Thoracic aorta (tissue), 2 donors: ENCODE measurements around the gene RUVBL1. TPM values are rescaled to one million over a fixed set of nuclear protein-coding genes. Genes with fewer than 3 reads are reported as not detected.

Experiments
- ATAC-seq: fragments of 150-250 bp; one replicate; pipeline ENCODE4 v1.8.0; 2017; ENCODE audit warnings: low read depth; ENCODE audit not compliant: insufficient number of reproducible peaks, low FRiP score
- DNase-seq: peaks from one replicate; pipeline ENCODE4 v3.0.0-alpha.2; 2020; ENCODE audit warnings: low spot score
- H3K27ac ChIP-seq, 2 donors: fragments of 200-600 bp; sonication (generic); 1 replicate in 1 of 2; 2 replicates in 1 of 2; pipeline ENCODE4 v1.5.1; 2016; ENCODE audit warnings: mild to moderate bottlenecking in 2 of 2, moderate library complexity in 2 of 2
- H3K27me3 ChIP-seq: fragments of 200-600 bp; sonication (generic); replicated peaks from 2 replicates; pipeline ENCODE4 v1.6.0; 2016; ENCODE audit warnings: mild to moderate bottlenecking; ENCODE audit not compliant: insufficient read depth
- H3K36me3 ChIP-seq: fragments of 200-600 bp; sonication (generic); one replicate; pipeline ENCODE4 v1.5.1; 2016
- H3K4me1 ChIP-seq, 2 donors: fragments of 200-600 bp; sonication (generic); 1 replicate in 1 of 2; 2 replicates in 1 of 2; pipeline versions ENCODE4 v1.5.1 to v1.6.0; 2016; ENCODE audit warnings: low read depth in 2 of 2, mild to moderate bottlenecking in 1 of 2; ENCODE audit not compliant: control insufficient read depth in 1 of 2
- H3K4me3 ChIP-seq: fragments of 200-600 bp; sonication (generic); 2 replicates; pipeline ENCODE4 v1.5.1; 2016; ENCODE audit warnings: mild to moderate bottlenecking
- H3K9me3 ChIP-seq: fragments of 200-600 bp; sonication (generic); 2 replicates; pipeline ENCODE4 v1.5.1; 2016
- total RNA-seq, 2 donors: library from RNA; depleted of rRNA; stranded (reverse); fragments of >200 nt; gene quantifications; one replicate each; pipeline versions ENCODE4 v1.1.0 to v1.2.3, GENCODE V29; 2016
- TF ChIP-seq, protein P1 (sequence below): fragments of 200-600 bp; sonication (generic); IDR thresholded peaks from one replicate; pipeline ENCODE4 v1.5.1; 2019; ENCODE audit warnings: antibody characterized with exemption

RUVBL1 gene
- total RNA-seq, 2 donors from 2014 or later: 14.1 to 18.6 TPM

DNA sequence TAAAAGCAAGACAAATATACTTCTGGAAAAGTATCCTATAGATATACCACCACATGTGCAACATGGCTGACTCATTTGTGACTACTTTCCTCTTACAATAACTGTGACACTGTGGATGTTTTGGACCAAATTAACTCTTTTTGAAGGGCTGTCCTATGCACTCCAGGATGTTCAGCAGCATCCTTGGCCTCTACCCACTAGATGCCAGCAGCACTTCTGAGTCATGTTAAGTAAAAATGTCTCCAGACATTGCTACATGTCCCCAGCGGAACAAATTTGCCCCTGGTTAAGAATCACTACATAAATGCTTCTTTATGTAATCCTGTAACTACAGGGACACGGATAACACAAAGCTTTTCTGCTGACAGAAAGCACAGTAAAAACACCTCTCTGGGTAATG, 32.0 kb downstream of the RUVBL1 start:
- TF ChIP-seq, protein P1, sequence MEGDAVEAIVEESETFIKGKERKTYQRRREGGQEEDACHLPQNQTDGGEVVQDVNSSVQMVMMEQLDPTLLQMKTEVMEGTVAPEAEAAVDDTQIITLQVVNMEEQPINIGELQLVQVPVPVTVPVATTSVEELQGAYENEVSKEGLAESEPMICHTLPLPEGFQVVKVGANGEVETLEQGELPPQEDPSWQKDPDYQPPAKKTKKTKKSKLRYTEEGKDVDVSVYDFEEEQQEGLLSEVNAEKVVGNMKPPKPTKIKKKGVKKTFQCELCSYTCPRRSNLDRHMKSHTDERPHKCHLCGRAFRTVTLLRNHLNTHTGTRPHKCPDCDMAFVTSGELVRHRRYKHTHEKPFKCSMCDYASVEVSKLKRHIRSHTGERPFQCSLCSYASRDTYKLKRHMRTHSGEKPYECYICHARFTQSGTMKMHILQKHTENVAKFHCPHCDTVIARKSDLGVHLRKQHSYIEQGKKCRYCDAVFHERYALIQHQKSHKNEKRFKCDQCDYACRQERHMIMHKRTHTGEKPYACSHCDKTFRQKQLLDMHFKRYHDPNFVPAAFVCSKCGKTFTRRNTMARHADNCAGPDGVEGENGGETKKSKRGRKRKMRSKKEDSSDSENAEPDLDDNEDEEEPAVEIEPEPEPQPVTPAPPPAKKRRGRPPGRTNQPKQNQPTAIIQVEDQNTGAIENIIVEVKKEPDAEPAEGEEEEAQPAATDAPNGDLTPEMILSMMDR: no peak

DNA sequence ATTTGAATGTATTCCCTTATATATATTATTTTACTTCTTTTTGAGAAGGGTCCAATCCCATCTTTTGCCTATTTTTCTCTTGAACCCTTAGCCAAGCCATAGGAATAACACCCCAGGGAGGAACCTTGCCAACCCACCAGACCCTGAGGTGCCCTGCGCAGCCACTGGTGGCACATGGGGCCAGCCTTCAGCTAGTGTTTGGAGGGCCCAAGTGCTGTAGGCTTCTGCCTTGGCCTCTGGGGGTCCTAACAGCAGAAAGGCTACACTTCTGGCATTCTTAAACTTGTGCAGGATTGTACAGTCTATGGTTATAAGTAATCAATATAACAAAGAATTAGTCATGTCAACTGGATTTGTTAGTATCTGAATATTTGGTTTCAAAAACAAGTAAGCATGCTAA, 34.5 kb downstream of the RUVBL1 start:
- H3K27ac ChIP-seq: no peak overlapping the region
- no peak overlapping the region for H3K4me3 ChIP-seq
- no peaks in the 10 kb centered on the region for H3K27me3 ChIP-seq
- no peaks in the 10 kb centered on the region for H3K9me3 ChIP-seq
- peaks cover 3% of the 10 kb centered on the region for H3K36me3 ChIP-seq
- ATAC-seq: no peak
- DNase-seq: no peak
- TF ChIP-seq, protein P1: no peak
- peaks cover 0 to 11% of the 10 kb centered on the region in 2 donors for H3K4me1 ChIP-seq

More for the DNA sequence above, 32.0 kb downstream of the RUVBL1 start:
- H3K27ac ChIP-seq: no peak overlapping the region
- no peaks in the 10 kb centered on the region for H3K4me1 ChIP-seq
- H3K27me3 ChIP-seq: no peaks in the 10 kb centered on the region
- H3K36me3 ChIP-seq: peaks cover 3% of the 10 kb centered on the region
- ATAC-seq (no peak), DNase-seq (no peak)
- H3K4me3 ChIP-seq: no peak overlapping the region
- no peaks in the 10 kb centered on the region for H3K9me3 ChIP-seq

GRCh38 chr3:128084675-128085021, 39.0 kb downstream of the RUVBL1 start:
- H3K27ac ChIP-seq: peak overlapping the region in 1 of 2 donors; percentile 5
- peaks cover 0 to 23% of the 10 kb centered on the region in 2 donors for H3K4me1 ChIP-seq
- TF ChIP-seq, protein P1: no peak
- H3K27me3 ChIP-seq: no peaks in the 10 kb centered on the region
- ATAC-seq: no peak
- DNase-seq: no peak
- H3K36me3 ChIP-seq: peaks cover 3% of the 10 kb centered on the region
- H3K4me3 ChIP-seq: no peak overlapping the region
- no peaks in the 10 kb centered on the region for H3K9me3 ChIP-seq

GRCh38 chr3:128083980-128084674, 39.5 kb downstream of the RUVBL1 start:
- Histone ChIP-seq H3K27me3 (no peaks in the 10 kb centered on the region), H3K9me3 (no peaks in the 10 kb centered on the region), H3K36me3 (peaks cover 3% of the 10 kb centered on the region), H3K4me3 (no peak overlapping the region), H3K4me1 (peaks cover 0 to 23% of the 10 kb centered on the region in 2 donors), H3K27ac (peak overlapping the region in 1 of 2 donors; percentile 5)
- DNase-seq (no peak), ATAC-seq (no peak)
- TF ChIP-seq, protein P1: no peak

DNA sequence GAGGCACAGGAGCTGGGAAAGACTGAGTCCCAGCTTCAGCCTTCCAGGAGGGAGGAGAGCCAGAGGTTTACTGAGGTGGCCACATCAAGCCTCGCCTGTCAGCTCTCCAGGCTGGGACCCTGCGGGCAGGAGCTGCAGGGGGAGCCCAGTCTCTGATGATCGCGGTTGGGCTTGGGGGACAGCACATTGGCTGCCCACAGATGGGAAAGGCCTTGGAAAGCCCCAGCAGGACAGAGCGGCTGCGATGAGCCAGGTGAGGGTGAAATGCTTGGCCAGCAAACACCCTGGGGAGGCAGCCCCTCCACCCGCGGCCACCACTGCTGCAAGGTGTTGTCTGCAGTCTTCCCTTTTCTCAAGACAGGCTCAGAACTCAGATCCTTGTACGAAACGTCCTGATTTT, 40.2 kb downstream of the RUVBL1 start:
- no peak for ATAC-seq

More for the DNA sequence above, 40.2 kb downstream of the RUVBL1 start:
- peaks cover 0 to 23% of the 10 kb centered on the region in 2 donors for H3K4me1 ChIP-seq
- no peak overlapping the region for H3K27ac ChIP-seq
- peaks cover 3% of the 10 kb centered on the region for H3K36me3 ChIP-seq
- H3K27me3 ChIP-seq: no peaks in the 10 kb centered on the region
- H3K9me3 ChIP-seq: no peaks in the 10 kb centered on the region
- TF ChIP-seq, protein P1: no peak
- DNase-seq: no peak
- H3K4me3 ChIP-seq: no peak overlapping the region
